Esophagus muscularis mucosa (tissue), 4 donors: ENCODE results near the gene TBC1D5. TPM values are rescaled to one million over a fixed set of nuclear protein-coding genes. Genes with fewer than 3 reads are reported as not detected.

Experiments
- DNase-seq: peaks from one replicate; pipeline ENCODE4 v3.0.0-alpha.2; 2017; ENCODE audit errors: extremely low spot score
- H3K27ac ChIP-seq, 4 donors: fragments of 200-600 bp; sonication (generic); replicated peaks in 1 of 4; 1 replicate in 3 of 4; 2 replicates in 1 of 4; pipeline ENCODE4 v1.5.1; 2016 to 2019; ENCODE audit warnings: mild to moderate bottlenecking in 1 of 4
- H3K27me3 ChIP-seq, 4 donors: fragments of 200-600 bp; sonication (generic); one replicate each; pipeline versions ENCODE4 v1.5.1 to v1.6.0; 2016 to 2019
- H3K36me3 ChIP-seq, 4 donors: fragments of 200-600 bp; sonication (generic); one replicate each; pipeline ENCODE4 v1.5.1; 2016 to 2019
- H3K4me1 ChIP-seq, 4 donors: fragments of 200-600 bp; sonication (generic); one replicate each; pipeline ENCODE4 v1.5.1; 2016 to 2019
- H3K4me3 ChIP-seq, 4 donors: fragments of 200-600 bp; sonication (generic); 1 replicate in 2 of 4; 2 replicates in 2 of 4; pipeline ENCODE4 v1.5.1; 2016 to 2019; ENCODE audit warnings: mild to moderate bottlenecking in 4 of 4, moderate library complexity in 1 of 4
- H3K9me3 ChIP-seq, 4 donors: fragments of 200-600 bp; sonication (generic); 1 replicate in 3 of 4; 2 replicates in 1 of 4; pipeline ENCODE4 v1.5.1; 2016 to 2019
- EP300 ChIP-seq: sonication (generic); formaldehyde crosslinking; IDR thresholded peaks from one replicate; pipeline ENCODE4 v1.6.1; 2017; ENCODE audit warnings: antibody characterized with exemption
- POLR2A ChIP-seq: fragments of 450-650 bp; IDR thresholded peaks from one replicate; pipeline ENCODE4 v1.6.1; 2017; ENCODE audit warnings: antibody characterized with exemption, moderate library complexity, mild to moderate bottlenecking, low read depth
- POLR2AphosphoS5 ChIP-seq, 2 donors: sonication (generic); formaldehyde crosslinking; IDR thresholded peaks; one replicate each; pipeline ENCODE4 v1.6.1; 2017; ENCODE audit warnings: antibody characterized with exemption in 2 of 2
- WGBS: methylation state at CpG from one replicate; pipeline ENCODE4 v1.1.5; 2018; 5-methylcytosine and 5-hydroxymethylcytosine counted together
- intact Hi-C: fragments of 100-400 bp; cut with DNase I; formaldehyde crosslinking; loops from one replicate; pipeline ENCODE4 v1.15.1; 2023
- total RNA-seq, 4 donors: library from RNA; depleted of rRNA; stranded (reverse); fragments of >200 nt; gene quantifications; one replicate each; pipeline versions ENCODE4 v1.1.0 to v1.2.1, GENCODE V29; 2016
- TF ChIP-seq, protein P1 (sequence below), 3 experiments: fragments of 200-600 bp in 2 of 3; fragments of 450-650 bp in 1 of 3; sonication (generic) in 2 of 3; IDR thresholded peaks; one replicate each; pipeline ENCODE4 v1.5.1; 2017 to 2019; ENCODE audit warnings: antibody characterized with exemption in 3 of 3, mild to moderate bottlenecking in 2 of 3, moderate library complexity in 1 of 3

The TBC1D5 gene
- total RNA-seq, 4 donors from 2014 or later = 54.0 to 83.1 (median 63.6) TPM

DNA sequence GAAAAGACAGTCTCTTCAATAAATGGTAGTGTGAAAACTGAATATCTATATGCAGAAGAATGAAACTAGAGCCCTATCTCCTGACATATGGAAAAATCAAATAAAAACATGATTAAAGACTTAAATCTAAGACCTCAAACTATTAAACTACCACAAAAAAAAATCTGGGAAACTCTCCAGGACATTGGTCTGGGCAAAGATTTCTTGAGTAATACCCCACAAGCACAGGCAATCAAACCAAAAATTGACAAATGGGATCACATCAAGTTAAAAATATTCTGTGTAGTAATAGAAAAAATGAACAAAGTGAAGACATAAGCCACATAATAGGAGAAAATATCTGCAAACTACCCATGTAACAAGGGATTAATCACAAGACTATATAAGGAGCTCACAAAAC lies 286.4 kb downstream of the TBC1D5 start:
- Histone ChIP-seq H3K27me3 (no peaks in the 10 kb centered on the region), H3K27ac (no peak overlapping the region), H3K4me1 (no peaks in the 10 kb centered on the region), H3K36me3 (no peaks in the 10 kb centered on the region), H3K9me3 (no peaks in the 10 kb centered on the region), H3K4me3 (no peak overlapping the region)
- intact Hi-C loops = no loop called here
- no peak for DNase-seq
- TF ChIP-seq POLR2A (no peak), EP300 (no peak), POLR2AphosphoS5 (IDR thresholded peaks at IDR 0.05) (no peak)
- TF ChIP-seq, protein P1, sequence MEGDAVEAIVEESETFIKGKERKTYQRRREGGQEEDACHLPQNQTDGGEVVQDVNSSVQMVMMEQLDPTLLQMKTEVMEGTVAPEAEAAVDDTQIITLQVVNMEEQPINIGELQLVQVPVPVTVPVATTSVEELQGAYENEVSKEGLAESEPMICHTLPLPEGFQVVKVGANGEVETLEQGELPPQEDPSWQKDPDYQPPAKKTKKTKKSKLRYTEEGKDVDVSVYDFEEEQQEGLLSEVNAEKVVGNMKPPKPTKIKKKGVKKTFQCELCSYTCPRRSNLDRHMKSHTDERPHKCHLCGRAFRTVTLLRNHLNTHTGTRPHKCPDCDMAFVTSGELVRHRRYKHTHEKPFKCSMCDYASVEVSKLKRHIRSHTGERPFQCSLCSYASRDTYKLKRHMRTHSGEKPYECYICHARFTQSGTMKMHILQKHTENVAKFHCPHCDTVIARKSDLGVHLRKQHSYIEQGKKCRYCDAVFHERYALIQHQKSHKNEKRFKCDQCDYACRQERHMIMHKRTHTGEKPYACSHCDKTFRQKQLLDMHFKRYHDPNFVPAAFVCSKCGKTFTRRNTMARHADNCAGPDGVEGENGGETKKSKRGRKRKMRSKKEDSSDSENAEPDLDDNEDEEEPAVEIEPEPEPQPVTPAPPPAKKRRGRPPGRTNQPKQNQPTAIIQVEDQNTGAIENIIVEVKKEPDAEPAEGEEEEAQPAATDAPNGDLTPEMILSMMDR (IDR thresholded peaks at IDR 0.05) = no peak

DNA sequence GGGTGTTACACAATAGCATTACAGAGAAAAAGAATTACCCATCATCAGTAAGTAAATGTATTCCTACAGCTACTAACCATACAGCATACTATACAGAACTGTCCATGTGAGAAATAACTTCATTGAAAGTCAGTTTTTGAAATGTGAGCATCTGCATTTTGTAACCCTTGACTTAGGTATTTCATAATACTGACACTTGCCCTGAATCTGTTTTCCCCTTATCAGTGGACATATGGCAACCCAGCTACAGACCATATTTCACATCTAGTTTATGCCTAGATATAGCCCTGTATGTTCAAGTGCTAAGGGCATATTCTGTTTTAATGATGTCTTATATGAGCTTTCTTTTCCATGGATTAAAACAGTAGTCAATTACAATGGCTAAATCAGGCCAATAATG lies 297.6 kb downstream of the TBC1D5 start:
- H3K4me1 ChIP-seq = no peaks in the 10 kb centered on the region
- no peaks in the 10 kb centered on the region for H3K27me3 ChIP-seq
- H3K27ac ChIP-seq = no peak overlapping the region
- intact Hi-C loops = no loop called here
- H3K4me3 ChIP-seq = no peak overlapping the region
- no peaks in the 10 kb centered on the region for H3K9me3 ChIP-seq
- no peaks in the 10 kb centered on the region for H3K36me3 ChIP-seq
- DNase-seq = no peak
- TF ChIP-seq EP300 (no peak), POLR2AphosphoS5 (IDR thresholded peaks at IDR 0.05) (no peak), POLR2A (no peak)
- TF ChIP-seq, protein P1 (IDR thresholded peaks at IDR 0.05) = no peak

DNA sequence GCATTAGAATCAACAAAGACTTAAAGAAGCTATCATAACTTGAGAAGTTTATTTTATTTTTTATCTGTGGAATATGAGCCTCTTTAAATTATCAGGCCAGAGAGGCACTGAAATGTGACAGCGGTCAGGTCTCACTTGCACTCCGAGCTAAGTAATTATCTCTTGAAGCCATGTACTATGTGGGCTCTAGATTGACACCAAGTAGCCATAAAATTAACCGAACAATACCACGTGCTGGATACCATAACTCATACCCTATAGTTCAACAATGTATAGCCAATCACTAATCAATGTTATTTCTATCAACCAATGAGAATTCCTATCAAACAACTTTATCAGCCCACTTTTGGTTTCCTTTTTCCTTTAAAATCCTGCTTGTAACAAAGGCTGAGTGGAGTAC lies 299.3 kb downstream of the TBC1D5 start:
- WGBS = 96% methylated on average over 4 of the region's 4 CpGs
- no peaks in the 10 kb centered on the region for H3K9me3 ChIP-seq
- no peaks in the 10 kb centered on the region for H3K27me3 ChIP-seq
- no peak for DNase-seq
- intact Hi-C loops = no loop called here
- no peak overlapping the region for H3K27ac ChIP-seq
- H3K4me1 ChIP-seq = no peaks in the 10 kb centered on the region
- TF ChIP-seq EP300 (no peak), POLR2AphosphoS5 (IDR thresholded peaks at IDR 0.05) (no peak), POLR2A (no peak)
- no peaks in the 10 kb centered on the region for H3K36me3 ChIP-seq
- no peak overlapping the region for H3K4me3 ChIP-seq

DNA sequence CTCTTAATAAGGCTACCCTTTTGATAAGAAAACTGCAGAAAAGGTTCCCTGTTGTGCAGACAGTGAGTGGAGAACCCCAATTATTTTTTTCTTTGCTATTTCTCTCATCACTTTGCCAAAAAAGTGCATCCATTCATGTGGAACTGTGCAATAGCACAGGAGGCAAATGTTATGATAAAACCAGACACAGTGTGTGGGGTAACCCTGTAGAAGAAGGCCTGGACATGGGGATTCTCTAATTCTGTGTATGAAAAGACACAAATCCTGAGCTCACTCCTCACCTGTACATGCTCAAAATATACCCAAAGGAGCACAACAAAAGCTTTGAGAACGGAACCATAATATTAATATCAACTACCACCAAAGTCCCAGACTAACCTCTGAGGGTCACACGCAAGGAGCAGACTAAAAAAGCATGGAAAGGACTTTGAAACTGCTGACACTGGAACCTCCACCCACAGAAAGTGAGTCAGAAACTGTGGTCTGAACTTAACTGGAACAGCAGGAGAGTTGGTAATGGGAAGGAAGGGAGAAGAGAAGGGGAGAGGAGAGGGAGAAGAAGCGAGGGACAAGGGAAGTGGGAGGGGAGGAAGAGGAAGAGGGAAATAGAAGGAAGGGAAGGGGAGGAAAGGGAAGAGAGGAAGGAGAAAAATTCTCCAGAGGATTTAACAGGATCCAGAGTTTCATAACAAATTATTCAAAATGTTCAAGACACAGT lies 299.9 kb downstream of the TBC1D5 start:
- no peak overlapping the region for H3K27ac ChIP-seq
- H3K27me3 ChIP-seq = no peaks in the 10 kb centered on the region
- 85% methylated on average over 3 of the region's 3 CpGs for WGBS
- H3K9me3 ChIP-seq = no peaks in the 10 kb centered on the region
- intact Hi-C loops = no loop called here
- no peak overlapping the region for H3K4me3 ChIP-seq
- H3K4me1 ChIP-seq = no peaks in the 10 kb centered on the region
- H3K36me3 ChIP-seq = no peaks in the 10 kb centered on the region
- TF ChIP-seq, protein P1 (IDR thresholded peaks at IDR 0.05) = no peak
- no peak for TF ChIP-seq POLR2AphosphoS5 (IDR thresholded peaks at IDR 0.05)
- TF ChIP-seq EP300 = no peak
- TF ChIP-seq POLR2A = no peak
- DNase-seq = no peak

DNA sequence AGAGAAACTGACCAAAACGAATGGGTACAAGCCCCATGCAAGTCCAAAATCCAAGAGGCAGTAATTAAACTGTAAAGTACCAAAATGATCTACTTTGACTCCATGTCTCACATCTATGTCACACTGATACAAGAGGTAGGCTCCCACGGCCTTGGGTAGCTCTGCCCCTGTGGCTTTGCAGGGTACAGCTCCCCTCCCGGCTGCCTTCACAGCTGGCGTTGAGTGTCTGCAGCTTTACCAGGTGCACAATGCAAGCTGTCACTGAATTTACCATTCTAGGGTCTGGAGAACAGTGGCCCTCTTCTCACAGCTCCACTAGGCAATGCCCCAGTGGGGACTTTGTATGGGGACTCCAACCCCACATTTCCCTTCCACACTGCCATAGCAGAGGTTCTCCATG lies 308.6 kb downstream of the TBC1D5 start:
- intact Hi-C loops = no loop called here
- Histone ChIP-seq H3K36me3 (no peaks in the 10 kb centered on the region), H3K9me3 (no peaks in the 10 kb centered on the region), H3K4me1 (peaks cover 0 to 18% (median 8%) of the 10 kb centered on the region in 4 donors), H3K27ac (no peak overlapping the region), H3K4me3 (no peak overlapping the region), H3K27me3 (no peaks in the 10 kb centered on the region)
- TF ChIP-seq POLR2AphosphoS5 (IDR thresholded peaks at IDR 0.05) (no peak), POLR2A (no peak)
- no peak for DNase-seq
- 95% methylated on average over 4 of the region's 4 CpGs for WGBS

DNA sequence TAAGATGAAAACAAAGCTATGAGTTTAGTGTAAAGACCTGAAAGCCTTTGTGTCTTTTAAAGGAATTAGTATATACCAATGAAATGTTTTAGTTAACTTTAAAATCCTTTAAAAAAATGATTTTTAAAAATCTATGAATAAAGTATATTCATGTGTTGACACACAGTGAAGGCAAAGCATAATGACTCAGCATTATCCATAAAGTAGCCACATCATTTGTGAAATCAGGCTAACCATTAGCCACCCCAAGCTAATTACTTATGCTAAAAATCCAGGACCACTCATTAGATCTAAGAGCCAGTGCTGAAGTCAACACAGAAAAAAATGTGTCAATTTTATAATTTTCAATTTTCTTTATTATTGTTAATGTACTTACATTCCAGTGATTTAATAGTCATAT lies 310.2 kb downstream of the TBC1D5 start:
- TF ChIP-seq, protein P1 (IDR thresholded peaks at IDR 0.05) = no peak
- TF ChIP-seq POLR2A (no peak), POLR2AphosphoS5 (IDR thresholded peaks at IDR 0.05) (no peak), EP300 (no peak)
- H3K9me3 ChIP-seq = no peaks in the 10 kb centered on the region
- intact Hi-C loops = no loop called here
- no peak overlapping the region for H3K4me3 ChIP-seq
- no peak for DNase-seq
- no peak overlapping the region for H3K27ac ChIP-seq
- H3K27me3 ChIP-seq = no peaks in the 10 kb centered on the region
- H3K4me1 ChIP-seq = peaks cover 0 to 18% (median 8%) of the 10 kb centered on the region in 4 donors
- no peaks in the 10 kb centered on the region for H3K36me3 ChIP-seq
